DOHH2 (cell line): ENCODE measurements around the gene ARNT2.

Experiments
- CTCF ChIP-seq: fragments of 200-600 bp; sonication (generic); IDR thresholded peaks from one replicate; pipeline ENCODE4 v1.5.1; 2014; ENCODE audit warnings: antibody characterized with exemption, mild to moderate bottlenecking, low read depth, low read length; ENCODE audit not compliant: poor library complexity, severe bottlenecking
- EZH2phosphoT487 ChIP-seq: fragments of 200-600 bp; sonication (generic); IDR thresholded peaks from 2 replicates; pipeline ENCODE4 v1.6.1; 2017; ENCODE audit warnings: borderline replicate concordance, mild to moderate bottlenecking, antibody characterized with exemption, low read length, moderate library complexity, mixed read lengths

GRCh38 chr15:80587816-80588456 is 183.8 kb downstream of the ARNT2 start:
- TF ChIP-seq CTCF (no peak), EZH2phosphoT487 (no peak)
